GM13976 (cell line): ENCODE results near the gene PSD4.

Experiments used
- DNase-seq: peaks from one replicate; pipeline ENCODE4 v3.0.0; 2012; ENCODE audit warnings: low spot score
- CTCF ChIP-seq: IDR thresholded peaks from 2 replicates; pipeline ENCODE4 v1.5.1; 2012; ENCODE audit warnings: borderline replicate concordance, mild to moderate bottlenecking; ENCODE audit not compliant: insufficient read depth; ENCODE audit errors: extremely low read depth, missing control alignments, control extremely low read depth
- in situ Hi-C: fragments of 300-500 bp; cut with MboI; formaldehyde crosslinking; loops from one replicate; pipeline ENCODE4 v1.12.0; 2022; ENCODE audit warnings: low sequenced_read_pairs, mixed read lengths, inconsistent platforms; ENCODE audit not compliant: unreplicated experiment

The PSD4 gene

DNA sequence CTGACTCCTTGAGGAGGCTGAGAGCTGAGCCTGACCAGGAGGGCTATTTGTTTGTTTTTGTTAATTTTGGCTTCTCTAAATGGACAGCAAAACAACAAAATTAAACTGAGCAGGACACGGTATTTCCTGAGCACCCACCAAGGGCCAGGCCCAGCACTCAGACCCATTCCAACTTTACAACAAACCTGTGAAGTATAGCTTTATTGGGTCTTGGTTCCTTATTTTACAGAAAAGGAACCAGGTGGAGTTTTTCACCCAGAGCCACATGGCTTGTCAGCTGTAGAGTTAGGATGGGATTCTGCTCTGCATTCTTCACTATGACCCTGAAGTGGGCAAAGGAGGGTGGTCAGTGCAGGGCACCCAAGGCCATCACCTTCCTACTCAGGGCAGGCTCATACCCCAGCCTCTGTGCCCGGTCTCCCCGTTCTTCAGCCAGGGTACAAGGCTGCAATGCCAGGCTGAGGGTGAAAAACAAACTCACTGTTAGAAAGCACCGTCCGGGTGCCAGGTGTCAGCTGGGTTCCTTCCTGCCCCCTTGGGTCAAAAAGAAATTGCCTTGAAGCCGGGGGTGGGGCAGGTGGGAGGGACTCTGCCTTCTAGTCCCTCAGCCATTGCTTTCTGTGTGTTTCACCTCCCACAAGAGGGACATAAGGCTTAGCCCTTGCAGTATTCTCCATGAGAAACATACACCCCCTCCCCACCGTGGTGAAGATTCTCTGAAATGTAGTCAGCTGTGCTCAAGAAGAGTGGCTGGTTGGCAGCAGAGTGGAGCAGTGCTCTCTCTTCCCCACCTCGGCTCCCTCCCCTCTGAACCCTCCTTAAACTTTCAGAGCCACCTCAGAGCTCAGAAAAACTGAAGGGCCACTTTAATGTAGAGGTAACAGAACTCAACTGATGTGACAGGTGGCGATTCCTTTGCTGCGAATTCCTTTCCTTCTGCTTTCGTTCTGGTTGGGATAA, 2.2 kb downstream of the PSD4 start:
- no peak for DNase-seq
- in situ Hi-C loops = no loop called here
- no peak for TF ChIP-seq CTCF

DNA sequence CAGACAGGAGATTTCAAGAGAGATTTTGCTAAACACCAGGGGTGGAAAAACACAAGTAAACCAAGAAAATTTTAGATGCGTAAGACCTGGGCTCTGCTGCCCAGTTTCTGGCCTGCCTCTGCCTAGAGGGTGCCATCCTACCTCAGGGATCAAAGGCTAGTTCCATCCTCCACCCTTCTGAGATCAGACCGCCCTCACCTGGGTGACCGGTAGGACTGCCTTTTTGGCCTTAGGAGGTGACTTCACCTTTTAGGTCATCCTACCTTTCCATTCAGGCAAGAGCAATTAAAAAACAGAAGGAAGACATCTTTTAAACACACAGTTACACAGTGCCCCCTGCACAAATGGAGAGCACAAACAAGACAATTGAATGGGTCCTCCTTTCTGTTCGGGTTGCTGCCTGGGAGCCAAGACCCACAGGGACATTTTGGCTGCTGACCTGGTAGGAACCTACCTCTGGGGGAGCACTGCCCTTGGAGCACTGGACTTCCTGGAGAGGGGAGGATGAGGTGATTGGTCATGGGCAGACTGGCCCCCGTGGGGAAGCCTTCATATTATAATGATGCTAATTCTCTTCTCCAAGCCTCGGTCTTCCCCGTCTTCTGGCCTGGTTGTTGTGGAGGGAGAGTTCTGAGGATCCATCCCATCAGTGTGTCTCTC, 3.1 kb downstream of the PSD4 start:
- TF ChIP-seq CTCF = no peak
- in situ Hi-C loops = no loop called here
- DNase-seq = no peak

- DNase-seq = no peak
- in situ Hi-C loops = no loop called here
- no peak for TF ChIP-seq CTCF
These were observed 4.4 kb downstream of the PSD4 start for GRCh38 chr2:113178069-113178746.

DNA sequence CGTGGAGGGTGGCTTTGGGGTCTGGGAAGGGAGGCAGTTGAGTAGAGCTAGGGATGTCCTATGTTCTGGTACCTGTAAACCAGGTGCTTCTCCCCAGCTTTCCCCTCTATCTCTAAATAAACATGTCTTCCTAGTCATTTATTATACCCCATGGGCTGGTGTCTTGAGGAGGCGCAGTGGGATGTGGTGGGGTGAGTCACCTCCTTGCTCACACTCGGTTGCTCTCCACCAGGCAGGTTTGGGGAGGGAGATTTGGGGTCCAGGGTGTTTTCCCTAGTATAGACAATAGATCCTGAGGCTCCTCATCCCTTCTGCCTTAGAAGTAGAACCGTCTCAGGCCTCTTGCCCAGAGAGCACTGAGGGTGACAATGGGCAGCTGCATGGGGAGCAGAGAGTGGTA, 5.1 kb downstream of the PSD4 start:
- no peak for DNase-seq
- in situ Hi-C loops = no loop called here
- no peak for TF ChIP-seq CTCF

- in situ Hi-C loops = no loop called here
- no peak for TF ChIP-seq CTCF
- no peak for DNase-seq
These were observed 5.8 kb downstream of the PSD4 start for GRCh38 chr2:113179446-113180045.
